IPS DF 6.9 (cell line): ENCODE data around the gene PERM1.

Experiments
- DNase-seq: peaks from one replicate; pipeline ENCODE4 v3.0.0-alpha.2; 2013; ENCODE audit warnings: low read depth, low spot score
- H3K27ac ChIP-seq: one replicate; pipeline ENCODE4 v1.5.1; 2013; ENCODE audit warnings: low read length, control low read depth
- H3K27me3 ChIP-seq: 2 replicates; pipeline ENCODE4 v1.6.1; 2013; ENCODE audit warnings: mild to moderate bottlenecking, low read length; ENCODE audit not compliant: control insufficient read depth, insufficient read depth
- H3K36me3 ChIP-seq: 2 replicates; pipeline ENCODE4 v1.6.1; 2013; ENCODE audit warnings: low read length; ENCODE audit not compliant: control insufficient read depth, insufficient read depth
- H3K4me1 ChIP-seq: 2 replicates; pipeline ENCODE4 v1.6.1; 2013; ENCODE audit warnings: low read length; ENCODE audit not compliant: control insufficient read depth, insufficient read depth
- H3K4me3 ChIP-seq: 2 replicates; pipeline ENCODE4 v1.5.1; 2013; ENCODE audit warnings: mild to moderate bottlenecking, low read length
- H3K9me3 ChIP-seq: 2 replicates; pipeline ENCODE4 v1.6.1; 2013; ENCODE audit warnings: low read length, inconsistent platforms; ENCODE audit not compliant: control insufficient read depth, insufficient read depth
- WGBS: extraction: QIAGEN DNeasy Blood & Tissue Kit; methylation state at CpG from one replicate; pipeline ENCODE4 v1.1.7; 2013; ENCODE audit warnings: mixed read lengths, missing lambda C conversion rate; ENCODE audit not compliant: insufficient read length, insufficient coverage; 5-methylcytosine and 5-hydroxymethylcytosine counted together

PERM1 gene

DNA sequence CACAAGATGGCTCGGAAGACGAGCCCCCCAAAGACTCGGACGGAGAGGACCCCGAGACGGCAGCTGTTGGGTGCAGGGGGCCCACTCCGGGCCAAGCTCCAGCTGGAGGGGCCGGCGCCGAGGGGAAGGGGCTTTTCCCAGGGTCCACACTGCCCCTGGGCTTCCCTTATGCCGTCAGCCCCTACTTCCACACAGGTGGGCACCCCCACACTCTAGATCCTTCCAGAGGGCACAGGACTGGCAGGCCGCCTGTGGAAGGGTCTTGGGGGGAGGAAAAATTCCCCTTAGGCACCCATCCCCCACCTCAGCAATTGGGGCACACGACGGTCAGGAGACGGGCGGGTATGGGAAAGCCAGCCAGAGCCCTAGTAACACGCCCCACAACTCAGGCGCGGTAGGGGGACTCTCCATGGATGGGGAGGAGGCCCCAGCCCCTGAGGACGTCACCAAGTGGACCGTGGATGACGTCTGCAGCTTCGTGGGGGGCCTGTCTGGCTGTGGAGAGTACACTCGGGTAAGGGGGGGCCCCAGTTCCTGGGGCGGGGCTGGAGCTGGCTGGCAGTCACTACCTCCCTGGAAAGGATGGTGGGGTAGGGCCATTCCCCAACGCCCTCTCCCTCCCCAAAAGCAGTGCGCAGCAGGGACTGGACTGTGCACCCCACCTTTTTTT is 38.9 kb downstream of the PERM1 start:
- peaks cover 31% of the 10 kb centered on the region for H3K27me3 ChIP-seq
- H3K4me3 ChIP-seq: peak overlapping the region; percentile 36; the same call in 1 of the 2 replicates
- no peaks in the 10 kb centered on the region for H3K9me3 ChIP-seq
- DNase-seq: no peak
- H3K36me3 ChIP-seq: peaks cover 15% of the 10 kb centered on the region; the same call in 1 of the 2 replicates
- WGBS: no CpG with 5 or more reads among the region's 27 CpGs
- no peak overlapping the region for H3K27ac ChIP-seq
- peaks cover 12% of the 10 kb centered on the region for H3K4me1 ChIP-seq

DNA sequence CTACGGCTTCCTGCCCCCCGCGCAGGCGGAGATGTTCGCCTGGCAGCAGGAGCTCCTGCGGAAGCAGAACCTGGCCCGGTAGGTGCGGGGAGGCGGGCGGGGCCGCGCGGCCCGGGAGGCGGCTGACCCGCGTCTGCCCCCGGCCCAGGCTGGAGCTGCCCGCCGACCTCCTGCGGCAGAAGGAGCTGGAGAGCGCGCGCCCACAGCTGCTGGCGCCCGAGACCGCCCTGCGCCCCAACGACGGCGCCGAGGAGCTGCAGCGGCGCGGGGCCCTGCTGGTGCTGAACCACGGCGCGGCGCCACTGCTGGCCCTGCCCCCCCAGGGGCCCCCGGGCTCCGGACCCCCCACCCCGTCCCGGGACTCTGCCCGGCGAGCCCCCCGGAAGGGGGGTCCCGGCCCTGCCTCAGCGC is 39.5 kb downstream of the PERM1 start:
- Histone ChIP-seq H3K4me3 (peak overlapping the region; percentile 36; the same call in 1 of the 2 replicates), H3K27me3 (peaks cover 31% of the 10 kb centered on the region), H3K36me3 (peaks cover 10% of the 10 kb centered on the region; the same call in 1 of the 2 replicates), H3K9me3 (no peaks in the 10 kb centered on the region), H3K27ac (no peak overlapping the region), H3K4me1 (peaks cover 12% of the 10 kb centered on the region)
- DNase-seq: no peak
- no CpG with 5 or more reads among the region's 48 CpGs for WGBS

DNA sequence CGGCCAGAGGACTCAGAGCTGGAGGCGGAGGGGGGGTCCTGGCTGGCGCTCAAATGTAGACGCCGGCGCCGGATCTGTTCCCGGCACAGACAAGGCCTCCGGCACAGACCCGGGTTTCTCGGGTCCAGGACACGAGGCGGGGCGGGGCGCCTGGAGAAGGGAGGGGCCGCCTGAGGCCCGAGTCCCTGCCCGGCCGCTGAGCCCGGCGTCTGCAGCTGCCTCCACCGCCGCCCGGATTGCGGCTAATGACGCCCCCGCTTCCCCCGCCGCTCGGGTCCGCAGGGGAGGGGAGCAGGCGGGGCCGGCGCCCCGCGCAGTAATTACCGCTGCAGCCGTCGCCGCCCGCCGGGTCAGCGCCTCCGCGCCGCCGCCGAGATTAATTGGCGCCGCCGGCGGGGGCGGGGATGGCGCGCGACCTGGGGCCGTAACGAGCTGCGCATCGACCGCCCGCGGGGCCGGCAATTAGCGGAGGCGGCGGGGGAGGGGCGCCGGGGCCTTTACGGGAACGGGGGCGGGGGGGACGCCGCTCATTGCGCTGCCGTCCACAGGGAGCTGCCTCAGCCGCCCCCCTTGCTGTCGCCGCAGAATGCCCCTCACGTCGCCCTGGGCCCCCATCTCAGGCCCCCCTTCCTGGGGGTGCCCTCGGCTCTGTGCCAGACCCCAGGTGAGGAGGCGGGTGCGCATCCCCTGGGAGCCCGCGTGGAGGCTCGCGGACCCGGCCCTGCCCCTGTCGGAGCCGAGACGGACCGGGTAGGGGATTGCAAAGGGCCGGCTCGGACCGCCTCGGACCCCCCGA is 40.1 kb downstream of the PERM1 start:
- Histone ChIP-seq H3K9me3 (no peaks in the 10 kb centered on the region), H3K27ac (no peak overlapping the region), H3K27me3 (peaks cover 35% of the 10 kb centered on the region), H3K4me1 (peaks cover 12% of the 10 kb centered on the region), H3K4me3 (peak overlapping the region; percentile 36; the same call in 1 of the 2 replicates), H3K36me3 (peaks cover 10% of the 10 kb centered on the region; the same call in 1 of the 2 replicates)
- no peak for DNase-seq
- WGBS: no CpG with 5 or more reads among the region's 98 CpGs

DNA sequence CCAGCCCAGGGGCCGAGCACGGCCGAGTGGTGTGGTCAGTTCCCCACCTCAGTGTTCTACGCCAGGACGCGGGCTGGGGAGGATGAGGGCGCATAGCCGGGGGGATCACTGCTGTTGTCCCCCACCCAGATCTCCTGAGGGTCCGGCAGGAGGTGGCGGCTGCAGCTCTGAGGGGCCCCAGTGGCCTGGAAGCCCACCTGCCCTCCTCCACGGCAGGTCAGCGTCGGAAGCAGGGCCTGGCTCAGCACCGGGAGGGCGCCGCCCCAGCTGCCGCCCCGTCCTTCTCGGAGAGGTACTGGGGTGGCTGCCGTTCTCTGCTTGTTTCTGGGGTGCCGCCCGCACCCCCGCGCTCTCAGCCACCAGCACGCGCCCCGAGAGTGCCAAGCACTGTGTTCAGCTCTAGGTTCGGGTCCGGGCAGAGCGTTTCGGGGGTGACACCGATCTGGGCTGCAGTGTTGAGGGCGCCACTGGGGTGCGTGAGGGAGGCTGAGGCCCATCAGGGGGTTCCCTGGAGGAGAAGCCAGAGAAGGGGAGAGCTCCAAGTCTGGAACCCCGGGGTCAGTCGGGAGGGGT is 40.8 kb downstream of the PERM1 start:
- Histone ChIP-seq H3K9me3 (no peaks in the 10 kb centered on the region), H3K4me1 (peaks cover 12% of the 10 kb centered on the region), H3K27me3 (peaks cover 38% of the 10 kb centered on the region), H3K27ac (no peak overlapping the region), H3K36me3 (peaks cover 7% of the 10 kb centered on the region; the same call in 1 of the 2 replicates), H3K4me3 (no peak overlapping the region; the same call in 1 of the 2 replicates)
- DNase-seq: no peak
- WGBS: no CpG with 5 or more reads among the region's 36 CpGs

GRCh38 chr1:940107-941014 is 41.5 kb downstream of the PERM1 start:
- Histone ChIP-seq H3K27me3 (peaks cover 44% of the 10 kb centered on the region), H3K4me1 (peaks cover 13% of the 10 kb centered on the region), H3K36me3 (peaks cover 3% of the 10 kb centered on the region; the same call in 1 of the 2 replicates), H3K4me3 (no peak overlapping the region; the same call in 1 of the 2 replicates), H3K27ac (no peak overlapping the region), H3K9me3 (no peaks in the 10 kb centered on the region)
- no CpG with 5 or more reads among the region's 86 CpGs for WGBS
- no peak for DNase-seq

DNA sequence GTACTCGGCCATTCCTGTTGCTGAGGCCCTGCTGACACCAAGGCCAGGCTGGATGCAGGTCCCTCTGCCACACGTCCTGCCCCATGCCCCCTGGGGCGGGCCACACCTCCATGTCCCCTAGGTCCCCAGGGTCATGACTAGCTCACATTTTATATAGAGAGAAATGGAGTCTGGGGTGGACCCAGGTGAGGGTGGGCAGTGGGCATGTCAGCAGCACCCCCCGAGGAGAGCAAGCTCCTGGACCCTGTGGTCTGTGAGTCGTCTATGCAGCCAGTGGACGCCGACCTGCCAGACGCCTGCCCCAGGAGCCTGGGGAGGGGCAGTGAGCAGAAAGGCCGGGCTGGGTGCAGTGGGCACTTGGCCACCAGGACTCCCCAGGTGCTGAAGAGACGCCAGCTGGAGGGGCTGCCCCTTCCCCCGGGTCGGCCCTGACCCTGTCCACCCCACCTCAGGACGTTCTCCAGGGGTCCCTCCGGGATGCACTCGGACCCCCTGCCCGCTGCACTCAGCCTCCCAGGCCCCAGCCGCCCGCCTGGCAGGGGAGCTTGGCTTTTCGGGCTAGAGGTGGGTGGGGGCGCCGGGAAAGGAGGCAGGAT is 42.3 kb downstream of the PERM1 start:
- no peaks in the 10 kb centered on the region for H3K9me3 ChIP-seq
- H3K27ac ChIP-seq: no peak overlapping the region
- no peak overlapping the region for H3K4me3 ChIP-seq
- WGBS: no CpG with 5 or more reads among the region's 21 CpGs
- H3K36me3 ChIP-seq: peaks cover 3% of the 10 kb centered on the region; the same call in 1 of the 2 replicates
- H3K27me3 ChIP-seq: peaks cover 50% of the 10 kb centered on the region
- peaks cover 17% of the 10 kb centered on the region for H3K4me1 ChIP-seq
- no peak for DNase-seq

GRCh38 chr1:938711-939489 is 43.0 kb downstream of the PERM1 start:
- Histone ChIP-seq H3K4me3 (no peak overlapping the region), H3K27ac (no peak overlapping the region), H3K4me1 (peaks cover 17% of the 10 kb centered on the region), H3K9me3 (no peaks in the 10 kb centered on the region), H3K36me3 (peaks cover 3% of the 10 kb centered on the region; the same call in 1 of the 2 replicates), H3K27me3 (peaks cover 50% of the 10 kb centered on the region)
- DNase-seq: no peak
- no CpG with 5 or more reads among the region's 30 CpGs for WGBS

- Histone ChIP-seq H3K4me1 (peaks cover 16% of the 10 kb centered on the region), H3K4me3 (no peak overlapping the region), H3K27me3 (peaks cover 56% of the 10 kb centered on the region), H3K9me3 (no peaks in the 10 kb centered on the region), H3K27ac (no peak overlapping the region), H3K36me3 (peaks cover 3% of the 10 kb centered on the region; the same call in 1 of the 2 replicates)
- no peak for DNase-seq
- WGBS: no CpG with 5 or more reads among the region's 15 CpGs
Measured at GRCh38 chr1:938088-938683, 43.7 kb downstream of the PERM1 start.

GRCh38 chr1:937521-937920 is 44.4 kb downstream of the PERM1 start:
- H3K9me3 ChIP-seq: no peaks in the 10 kb centered on the region
- H3K27ac ChIP-seq: no peak overlapping the region
- peaks cover 3% of the 10 kb centered on the region; the same call in 1 of the 2 replicates for H3K36me3 ChIP-seq
- DNase-seq: no peak
- peaks cover 57% of the 10 kb centered on the region for H3K27me3 ChIP-seq
- WGBS: no CpG with 5 or more reads among the region's 16 CpGs
- peaks cover 13% of the 10 kb centered on the region for H3K4me1 ChIP-seq
- H3K4me3 ChIP-seq: no peak overlapping the region
